ENCODE data around the gene GOLM1.

GOLM1 gene

GRCh38 chr9:86047361-86047760 is 52.0 kb downstream of the GOLM1 start:
- TF ChIP-seq CTCF (IDR thresholded peaks at IDR 0.05; ENCODE audit: control extremely low read depth, extremely low read depth, low read depth, missing control alignments) = no peak
- POLR2A ChIA-PET = no interaction called here
- no peak for DNase-seq (ENCODE audit: extremely low spot score)
- CTCF ChIA-PET = interaction anchor here (1.5 kb wide), 1 partner anchor 12 kb away, joined by 3 read pairs; no protein-coding TSS in a partner anchor

DNA sequence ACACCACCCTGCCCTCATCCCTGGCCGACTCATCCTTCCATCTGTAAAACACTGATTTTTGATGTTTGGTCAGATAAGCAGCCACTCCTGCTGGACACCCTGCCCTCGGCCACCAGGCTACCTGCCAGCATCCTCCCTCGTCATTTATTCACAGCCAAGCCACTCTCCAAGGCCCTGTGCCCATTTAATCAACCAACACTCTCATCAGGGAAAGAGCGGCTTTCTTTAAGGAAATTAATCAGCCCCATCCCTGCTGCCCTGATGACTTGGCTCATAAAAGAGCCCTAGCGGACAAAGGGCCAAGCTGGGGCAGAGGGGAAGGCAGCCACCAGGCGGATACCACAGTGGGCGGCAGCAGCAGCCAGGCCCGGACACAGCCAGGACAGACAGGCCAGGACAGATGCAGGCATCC is 52.4 kb downstream of the GOLM1 start:
- ChIA-PET CTCF (interaction anchor here (1.5 kb wide), 1 partner anchor 12 kb away, joined by 3 read pairs; no protein-coding TSS in a partner anchor), POLR2A (no interaction called here)
- no peak for TF ChIP-seq CTCF (IDR thresholded peaks at IDR 0.05; ENCODE audit: control extremely low read depth, extremely low read depth, low read depth, missing control alignments)
- no peak for DNase-seq (ENCODE audit: extremely low spot score)

- TF ChIP-seq CTCF (IDR thresholded peaks at IDR 0.05; ENCODE audit: control extremely low read depth, extremely low read depth, low read depth, missing control alignments) = no peak
- ChIA-PET POLR2A (no interaction called here), CTCF (interaction anchor here (0.7 to 1.5 kb wide), 3 partner anchors 11 to 54 kb away, joined by 3 read pairs; no protein-coding TSS in a partner anchor)
- no peak for DNase-seq (ENCODE audit: extremely low spot score)
These were observed 53.2 kb downstream of the GOLM1 start for GRCh38 chr9:86046071-86046636.

DNA sequence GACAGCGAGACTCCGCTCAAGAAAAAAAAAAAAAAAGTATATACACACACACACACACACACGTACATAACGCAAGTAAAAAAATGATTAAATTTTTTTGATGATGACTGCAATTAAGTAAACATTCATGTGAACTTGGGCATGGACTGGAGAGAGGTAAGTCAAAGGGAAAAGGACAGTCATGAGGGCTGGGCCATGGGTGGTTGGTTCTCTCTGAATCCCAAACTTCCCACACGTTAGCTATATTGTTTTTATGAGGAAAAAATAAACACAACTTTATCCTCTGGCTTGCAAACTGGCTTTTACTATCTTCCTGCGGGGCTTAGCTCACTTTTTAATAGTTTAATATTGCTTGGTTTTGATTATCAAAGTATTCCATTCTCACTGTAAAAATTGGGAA is 53.7 kb downstream of the GOLM1 start:
- ChIA-PET CTCF (interaction anchor here (0.7 to 0.9 kb wide), 2 partner anchors 12 to 55 kb away, joined by 3 read pairs; no protein-coding TSS in a partner anchor), POLR2A (no interaction called here)
- no peak for DNase-seq (ENCODE audit: extremely low spot score)

GRCh38 chr9:86043999-86044398 is 55.4 kb downstream of the GOLM1 start:
- CTCF ChIA-PET = interaction anchor here (0.8 to 1.1 kb wide), 3 partner anchors 14 to 35 kb away, joined by 3 to 5 read pairs (median 4); no protein-coding TSS in a partner anchor
- no peak for DNase-seq (ENCODE audit: extremely low spot score)
- POLR2A ChIA-PET = no interaction called here
- TF ChIP-seq CTCF (IDR thresholded peaks at IDR 0.05; ENCODE audit: control extremely low read depth, extremely low read depth, low read depth, missing control alignments) = no peak

More for the DNA sequence above, 53.7 kb downstream of the GOLM1 start:
- no peak for TF ChIP-seq CTCF (IDR thresholded peaks at IDR 0.05; ENCODE audit: control extremely low read depth, extremely low read depth, low read depth, missing control alignments)

DNA sequence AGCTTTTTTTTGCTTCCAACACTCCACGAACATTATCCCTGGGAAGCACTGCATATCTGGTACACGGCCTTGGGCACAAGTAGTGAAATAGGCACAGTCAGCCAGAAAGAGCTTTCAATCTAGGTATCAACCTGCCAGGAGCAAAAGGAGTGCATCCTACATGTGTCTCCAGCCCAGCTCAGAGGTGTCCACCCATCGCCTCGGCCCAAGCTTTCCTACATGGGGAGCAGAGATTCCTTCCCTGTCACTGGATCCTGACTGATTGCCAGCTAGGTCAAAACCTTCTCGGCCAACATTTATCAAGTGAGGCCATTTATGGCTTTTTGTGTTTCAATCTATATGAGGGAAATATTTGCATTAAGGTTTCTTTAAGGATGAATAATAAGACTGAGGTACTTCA is 55.8 kb downstream of the GOLM1 start:
- POLR2A ChIA-PET = no interaction called here

More for the DNA sequence above, 55.8 kb downstream of the GOLM1 start:
- TF ChIP-seq CTCF (IDR thresholded peaks at IDR 0.05; ENCODE audit: control extremely low read depth, extremely low read depth, low read depth, missing control alignments) = no peak
- no peak for DNase-seq (ENCODE audit: extremely low spot score)
- CTCF ChIA-PET = interaction anchor here (0.8 to 1.0 kb wide), 2 partner anchors 20 to 35 kb away, joined by 3 to 4 read pairs; no protein-coding TSS in a partner anchor

Data from GM10248 (cell line).